Calu3 (cell line): ENCODE results near the gene ATXN7. TPM values are rescaled to one million over a fixed set of nuclear protein-coding genes. Genes with fewer than 3 reads are reported as not detected.

Source experiments
- BruUV-seq: library from RNA; stranded (reverse); fragments of 400-500 nt; replicated peaks from 2 replicates; lab custom pipeline; 2021; lab: Mats Ljungman, UMichigan
- CTCF ChIA-PET: fragments of 300-600 bp; sonication (Branson Sonifier 250); formaldehyde crosslinking; loops from one replicate; lab custom pipeline; 2022; ENCODE audit warnings: antibody characterized with exemption; lab: Charles Lee
- DNase-seq: peaks from one replicate; pipeline ENCODE4 v3.0.0; 2022
- H3K27ac Mint-ChIP-seq: one replicate; pipeline ENCODE4 v1.8.0; 2022; ENCODE audit warnings: mixed read lengths; ENCODE audit not compliant: unreplicated experiment
- H3K27me3 Mint-ChIP-seq: one replicate; pipeline ENCODE4 v1.8.0; 2022; ENCODE audit warnings: mixed read lengths; ENCODE audit not compliant: unreplicated experiment
- H3K36me3 Mint-ChIP-seq: one replicate; pipeline ENCODE4 v1.8.0; 2022; ENCODE audit warnings: mild to moderate bottlenecking, moderate library complexity, mixed read lengths; ENCODE audit not compliant: insufficient read depth, unreplicated experiment
- H3K4me1 Mint-ChIP-seq: one replicate; pipeline ENCODE4 v1.8.0; 2022; ENCODE audit warnings: mild to moderate bottlenecking, low read depth, mixed read lengths; ENCODE audit not compliant: unreplicated experiment
- H3K4me3 Mint-ChIP-seq: one replicate; pipeline ENCODE4 v1.8.0; 2022; ENCODE audit warnings: mild to moderate bottlenecking, low read depth, moderate library complexity, mixed read lengths; ENCODE audit not compliant: unreplicated experiment
- H3K9me3 Mint-ChIP-seq: one replicate; pipeline ENCODE4 v1.8.0; 2022; ENCODE audit warnings: low read depth, mixed read lengths; ENCODE audit not compliant: unreplicated experiment
- intact Hi-C: fragments of 100-400 bp; cut with micrococcal nuclease; formaldehyde crosslinking; loops from one replicate; pipeline ENCODE4 v1.10.0; 2022; ENCODE audit not compliant: unreplicated experiment
- total RNA-seq: library from RNA; stranded (reverse); gene quantifications from 2 replicates; pipeline ENCODE4 v1.2.3, GENCODE V29; 2022
- TF ChIP-seq, protein P1 (sequence below): fragments of 200-600 bp; IDR thresholded peaks from one replicate; pipeline ENCODE4 v1.8.0; 2022; ENCODE audit warnings: antibody characterized with exemption; ENCODE audit not compliant: unreplicated experiment

The ATXN7 gene
- total RNA-seq, 1 experiment from 2014 or later = 31.2 TPM

DNA sequence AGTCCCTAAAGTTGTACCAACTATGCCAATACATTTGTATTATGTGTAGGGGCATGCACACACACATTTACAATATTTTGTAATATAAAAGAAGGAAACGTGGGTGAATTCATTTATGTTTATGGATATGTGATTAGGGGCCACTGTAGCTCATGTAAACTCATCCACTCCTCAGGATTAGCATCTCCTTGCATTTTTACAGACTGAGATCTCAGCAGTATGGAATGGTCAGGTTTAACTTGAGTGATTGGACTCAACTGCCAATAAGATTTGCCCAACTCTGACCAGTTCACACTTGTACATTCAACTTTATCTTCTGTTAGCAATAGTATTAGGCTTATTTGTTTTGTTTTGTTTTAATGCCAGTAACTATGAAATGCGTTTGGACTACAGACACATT, 123.2 kb downstream of the ATXN7 start:
- intact Hi-C loops = no loop called here
- H3K4me3 Mint-ChIP-seq = no peak overlapping the region
- TF ChIP-seq, protein P1, sequence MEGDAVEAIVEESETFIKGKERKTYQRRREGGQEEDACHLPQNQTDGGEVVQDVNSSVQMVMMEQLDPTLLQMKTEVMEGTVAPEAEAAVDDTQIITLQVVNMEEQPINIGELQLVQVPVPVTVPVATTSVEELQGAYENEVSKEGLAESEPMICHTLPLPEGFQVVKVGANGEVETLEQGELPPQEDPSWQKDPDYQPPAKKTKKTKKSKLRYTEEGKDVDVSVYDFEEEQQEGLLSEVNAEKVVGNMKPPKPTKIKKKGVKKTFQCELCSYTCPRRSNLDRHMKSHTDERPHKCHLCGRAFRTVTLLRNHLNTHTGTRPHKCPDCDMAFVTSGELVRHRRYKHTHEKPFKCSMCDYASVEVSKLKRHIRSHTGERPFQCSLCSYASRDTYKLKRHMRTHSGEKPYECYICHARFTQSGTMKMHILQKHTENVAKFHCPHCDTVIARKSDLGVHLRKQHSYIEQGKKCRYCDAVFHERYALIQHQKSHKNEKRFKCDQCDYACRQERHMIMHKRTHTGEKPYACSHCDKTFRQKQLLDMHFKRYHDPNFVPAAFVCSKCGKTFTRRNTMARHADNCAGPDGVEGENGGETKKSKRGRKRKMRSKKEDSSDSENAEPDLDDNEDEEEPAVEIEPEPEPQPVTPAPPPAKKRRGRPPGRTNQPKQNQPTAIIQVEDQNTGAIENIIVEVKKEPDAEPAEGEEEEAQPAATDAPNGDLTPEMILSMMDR = no peak
- no peaks in the 10 kb centered on the region for H3K9me3 Mint-ChIP-seq
- H3K27ac Mint-ChIP-seq = no peak overlapping the region
- DNase-seq = no peak
- no peaks in the 10 kb centered on the region for H3K27me3 Mint-ChIP-seq
- CTCF ChIA-PET = no interaction called here
- H3K4me1 Mint-ChIP-seq = no peaks in the 10 kb centered on the region
- no TSS peak for BruUV-seq
- H3K36me3 Mint-ChIP-seq = peaks cover 14% of the 10 kb centered on the region

- BruUV-seq = no TSS peak
- H3K27ac Mint-ChIP-seq = no peak overlapping the region
- intact Hi-C loops = no loop called here
- H3K36me3 Mint-ChIP-seq = peaks cover 18% of the 10 kb centered on the region
- TF ChIP-seq, protein P1 = no peak
- CTCF ChIA-PET = no interaction called here
- H3K4me1 Mint-ChIP-seq = no peaks in the 10 kb centered on the region
- no peaks in the 10 kb centered on the region for H3K27me3 Mint-ChIP-seq
- no peaks in the 10 kb centered on the region for H3K9me3 Mint-ChIP-seq
- DNase-seq = no peak
- H3K4me3 Mint-ChIP-seq = no peak overlapping the region
Observed at GRCh38 chr3:63988943-63989342, 125.3 kb downstream of the ATXN7 start.

GRCh38 chr3:63990204-63990603, 126.5 kb downstream of the ATXN7 start:
- Mint-ChIP-seq H3K4me3 (no peak overlapping the region), H3K4me1 (no peaks in the 10 kb centered on the region), H3K36me3 (peaks cover 18% of the 10 kb centered on the region), H3K27ac (no peak overlapping the region), H3K9me3 (no peaks in the 10 kb centered on the region), H3K27me3 (no peaks in the 10 kb centered on the region)
- BruUV-seq = no TSS peak
- intact Hi-C loops = loop anchor here (5.0 kb wide), 3 partner anchors 38 to 638 kb away; partner anchors contain the start of gene SCAANT1
- CTCF ChIA-PET = no interaction called here
- TF ChIP-seq, protein P1 = no peak
- DNase-seq = no peak

DNA sequence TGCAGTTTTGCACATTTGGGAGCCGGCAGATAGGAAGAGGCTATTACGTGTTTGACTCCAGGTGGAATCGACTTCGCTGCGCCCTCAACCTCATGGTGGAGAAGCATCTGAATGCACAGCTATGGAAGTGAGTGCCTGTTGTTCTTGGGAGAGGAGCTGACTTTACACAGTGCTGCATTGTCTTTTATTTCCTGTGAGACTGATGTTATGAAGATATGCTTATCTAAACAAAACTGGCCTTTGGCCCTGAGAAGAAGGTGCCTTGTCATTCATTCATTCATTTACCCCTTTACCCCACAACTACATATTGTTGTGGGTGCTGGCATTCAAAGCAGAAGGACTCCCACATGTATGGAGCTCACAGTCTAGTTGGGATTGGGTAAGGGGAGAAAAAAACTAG, 127.1 kb downstream of the ATXN7 start:
- Mint-ChIP-seq H3K9me3 (no peaks in the 10 kb centered on the region), H3K4me1 (no peaks in the 10 kb centered on the region), H3K27ac (no peak overlapping the region), H3K27me3 (no peaks in the 10 kb centered on the region), H3K36me3 (peaks cover 23% of the 10 kb centered on the region), H3K4me3 (no peak overlapping the region)
- intact Hi-C loops = loop anchor here (5.0 kb wide), 3 partner anchors 38 to 638 kb away; partner anchors contain the start of gene SCAANT1
- no TSS peak for BruUV-seq
- no peak for DNase-seq
- CTCF ChIA-PET = no interaction called here
- TF ChIP-seq, protein P1 = no peak
